ENCODE results near the gene MUC12.

Gene MUC12

DNA sequence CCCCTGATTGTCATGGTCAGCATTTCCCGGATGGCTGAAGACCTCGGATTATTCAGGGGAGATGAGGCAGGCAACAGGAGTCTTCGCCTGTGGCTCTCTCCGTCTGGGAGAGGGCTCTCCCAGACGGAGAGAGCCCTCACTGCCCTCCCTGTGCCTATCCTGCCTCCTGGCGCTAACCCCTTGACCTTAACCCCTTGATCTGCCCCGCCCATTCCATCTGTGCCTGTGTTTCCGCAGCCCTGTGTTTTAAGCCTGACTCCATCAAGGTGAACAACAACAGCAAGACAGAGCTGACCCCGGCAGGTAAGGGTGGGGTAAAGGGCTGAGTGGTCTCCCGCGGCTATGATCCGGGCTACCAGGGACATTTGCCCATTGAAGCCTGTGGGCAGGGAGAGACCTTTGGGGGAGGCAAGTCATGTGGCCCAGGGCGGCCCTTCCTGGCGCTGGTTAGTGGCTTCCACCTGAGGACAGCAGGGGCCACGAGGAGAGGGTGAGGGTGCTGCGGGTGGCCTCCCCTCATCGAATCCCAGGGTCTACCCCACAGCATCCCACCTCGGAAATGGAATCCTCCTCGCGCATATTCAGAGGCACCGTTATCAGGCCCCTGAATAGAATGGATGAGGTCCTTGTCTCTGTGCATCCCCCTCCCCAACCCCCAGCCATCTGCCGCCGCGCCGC is 4.2 kb upstream of the MUC12 start:
- Histone ChIP-seq H3K36me3 (no peaks in the 10 kb centered on the region), H3K4me1 (no peaks in the 10 kb centered on the region; the same call in 1 of the 2 replicates), H3K27me3 (peaks cover 80% of the 10 kb centered on the region), H3K9me3 (no peaks in the 10 kb centered on the region), H3K4me3 (ENCODE audit: low read depth, low read length) (no peak overlapping the region)
- TF ChIP-seq, protein P1, sequence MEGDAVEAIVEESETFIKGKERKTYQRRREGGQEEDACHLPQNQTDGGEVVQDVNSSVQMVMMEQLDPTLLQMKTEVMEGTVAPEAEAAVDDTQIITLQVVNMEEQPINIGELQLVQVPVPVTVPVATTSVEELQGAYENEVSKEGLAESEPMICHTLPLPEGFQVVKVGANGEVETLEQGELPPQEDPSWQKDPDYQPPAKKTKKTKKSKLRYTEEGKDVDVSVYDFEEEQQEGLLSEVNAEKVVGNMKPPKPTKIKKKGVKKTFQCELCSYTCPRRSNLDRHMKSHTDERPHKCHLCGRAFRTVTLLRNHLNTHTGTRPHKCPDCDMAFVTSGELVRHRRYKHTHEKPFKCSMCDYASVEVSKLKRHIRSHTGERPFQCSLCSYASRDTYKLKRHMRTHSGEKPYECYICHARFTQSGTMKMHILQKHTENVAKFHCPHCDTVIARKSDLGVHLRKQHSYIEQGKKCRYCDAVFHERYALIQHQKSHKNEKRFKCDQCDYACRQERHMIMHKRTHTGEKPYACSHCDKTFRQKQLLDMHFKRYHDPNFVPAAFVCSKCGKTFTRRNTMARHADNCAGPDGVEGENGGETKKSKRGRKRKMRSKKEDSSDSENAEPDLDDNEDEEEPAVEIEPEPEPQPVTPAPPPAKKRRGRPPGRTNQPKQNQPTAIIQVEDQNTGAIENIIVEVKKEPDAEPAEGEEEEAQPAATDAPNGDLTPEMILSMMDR (IDR thresholded peaks at IDR 0.05; ENCODE audit: low read depth, low read length) = no peak
- DNase-seq = no peak

DNA sequence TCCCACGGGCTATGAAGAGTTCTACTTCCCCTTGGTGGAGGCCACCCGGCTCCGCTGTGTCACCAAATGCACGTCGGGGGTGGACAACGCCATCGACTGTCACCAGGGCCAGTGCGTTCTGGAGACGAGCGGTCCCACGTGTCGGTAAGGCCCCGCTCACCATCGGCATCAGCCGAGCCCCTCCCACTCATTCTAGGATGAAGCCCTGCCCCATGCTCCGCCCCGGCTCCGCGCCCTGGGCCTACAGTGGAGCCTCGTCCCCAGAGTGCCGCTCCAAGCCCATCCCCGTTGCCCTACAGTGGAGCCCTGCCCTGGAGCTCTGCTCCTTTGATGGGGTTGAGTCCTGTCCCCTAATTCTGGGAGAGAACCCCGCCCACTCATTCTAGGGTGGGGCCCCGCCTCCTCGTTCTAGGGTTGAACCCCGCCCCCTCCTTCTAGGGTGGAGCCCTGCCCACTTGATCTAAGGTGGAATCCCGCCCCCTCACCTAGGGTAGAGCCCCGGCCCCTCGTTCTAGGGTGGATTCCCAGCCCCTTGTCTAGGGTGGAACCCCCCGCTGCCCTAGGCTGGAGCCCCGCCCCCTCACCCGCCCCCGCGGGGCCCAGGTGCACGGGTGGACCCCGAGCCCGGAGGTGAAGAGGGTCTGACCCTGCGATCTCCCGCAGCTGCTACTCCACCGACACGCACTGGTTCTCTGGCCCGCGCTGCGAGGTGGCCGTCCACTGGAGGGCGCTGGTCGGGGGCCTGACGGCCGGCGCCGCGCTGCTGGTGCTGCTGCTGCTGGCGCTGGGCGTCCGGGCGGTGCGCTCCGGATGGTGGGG is 3.4 kb upstream of the MUC12 start:
- H3K9me3 ChIP-seq = no peaks in the 10 kb centered on the region
- H3K4me3 ChIP-seq (ENCODE audit: low read depth, low read length) = peak overlapping the region; percentile 38
- no peaks in the 10 kb centered on the region; the same call in 1 of the 2 replicates for H3K4me1 ChIP-seq
- H3K27me3 ChIP-seq = peaks cover 72% of the 10 kb centered on the region
- TF ChIP-seq, protein P1 (IDR thresholded peaks at IDR 0.05; ENCODE audit: low read depth, low read length) = peak; percentile 77
- DNase-seq = peak; percentile 89
- H3K36me3 ChIP-seq = no peaks in the 10 kb centered on the region

DNA sequence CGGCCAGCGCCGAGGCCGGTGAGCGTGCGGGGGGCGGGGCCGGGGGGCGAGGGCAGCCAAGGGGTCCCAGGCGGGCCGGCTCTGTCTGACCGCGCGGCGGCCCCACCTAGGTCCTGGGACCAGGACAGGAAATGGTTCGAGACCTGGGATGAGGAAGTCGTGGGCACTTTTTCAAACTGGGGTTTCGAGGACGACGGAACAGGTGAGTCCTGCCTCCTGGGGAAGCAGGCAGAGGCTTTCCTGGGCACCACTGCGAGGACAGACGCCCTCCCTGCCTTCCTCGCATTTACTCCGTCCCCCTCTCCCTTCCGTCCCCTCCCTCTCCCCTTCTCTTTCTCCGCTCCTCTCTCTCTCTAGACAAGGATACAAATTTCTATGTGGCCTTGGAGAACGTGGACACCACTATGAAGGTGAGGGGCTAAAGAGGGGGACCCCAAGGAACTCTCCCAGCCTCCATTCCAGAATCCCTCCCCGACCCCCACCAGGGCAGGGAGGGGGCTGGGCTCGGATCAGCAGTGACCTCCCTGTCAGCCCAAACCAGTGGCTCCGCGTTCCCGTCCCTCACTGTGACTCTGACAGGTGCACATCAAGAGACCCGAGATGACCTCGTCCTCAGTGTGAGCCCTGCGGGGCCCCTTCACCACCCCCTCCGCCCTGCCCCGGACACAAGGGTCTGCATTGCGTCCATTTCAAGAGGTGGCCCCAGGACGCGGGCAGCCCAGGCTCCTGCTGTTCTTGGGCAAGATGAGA is 2.6 kb upstream of the MUC12 start:
- H3K4me1 ChIP-seq = no peaks in the 10 kb centered on the region; the same call in 1 of the 2 replicates
- TF ChIP-seq, protein P1 (IDR thresholded peaks at IDR 0.05; ENCODE audit: low read depth, low read length) = no peak
- no peak overlapping the region for H3K4me3 ChIP-seq (ENCODE audit: low read depth, low read length)
- no peaks in the 10 kb centered on the region for H3K9me3 ChIP-seq
- no peak for DNase-seq
- peaks cover 69% of the 10 kb centered on the region for H3K27me3 ChIP-seq
- H3K36me3 ChIP-seq = no peaks in the 10 kb centered on the region

DNA sequence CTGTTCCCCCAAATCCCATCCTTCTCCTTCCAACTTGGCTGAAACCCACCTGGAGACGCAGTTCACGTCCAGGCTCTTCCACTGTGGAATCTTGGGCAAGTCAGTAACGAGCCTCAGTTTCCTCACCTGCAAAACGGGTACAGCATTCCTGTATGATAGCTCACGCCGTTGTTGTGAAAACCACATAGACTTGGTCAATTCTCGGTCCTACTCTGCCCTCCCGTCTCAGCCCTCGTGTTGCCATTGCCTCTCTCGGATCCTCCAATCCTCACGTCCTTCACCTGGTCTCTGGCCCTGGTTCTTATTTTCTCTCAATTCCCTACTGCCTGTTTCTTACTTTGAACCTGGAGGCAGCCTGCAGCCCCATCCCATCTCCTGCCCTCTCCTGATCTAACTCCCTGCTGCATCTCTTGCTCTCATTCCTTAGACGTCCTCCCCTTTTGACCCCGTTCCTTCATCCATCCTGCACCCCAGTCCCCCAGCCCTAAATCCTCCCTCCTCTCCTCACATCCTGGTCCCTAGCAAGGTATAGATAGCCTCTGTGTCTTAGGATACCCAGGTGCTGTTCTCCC is 2.0 kb upstream of the MUC12 start:
- no peaks in the 10 kb centered on the region for H3K9me3 ChIP-seq
- H3K4me3 ChIP-seq (ENCODE audit: low read depth, low read length) = no peak overlapping the region
- H3K27me3 ChIP-seq = peaks cover 72% of the 10 kb centered on the region
- DNase-seq = no peak
- no peaks in the 10 kb centered on the region for H3K36me3 ChIP-seq
- no peaks in the 10 kb centered on the region; the same call in 1 of the 2 replicates for H3K4me1 ChIP-seq
- TF ChIP-seq, protein P1 (IDR thresholded peaks at IDR 0.05; ENCODE audit: low read depth, low read length) = no peak

DNA sequence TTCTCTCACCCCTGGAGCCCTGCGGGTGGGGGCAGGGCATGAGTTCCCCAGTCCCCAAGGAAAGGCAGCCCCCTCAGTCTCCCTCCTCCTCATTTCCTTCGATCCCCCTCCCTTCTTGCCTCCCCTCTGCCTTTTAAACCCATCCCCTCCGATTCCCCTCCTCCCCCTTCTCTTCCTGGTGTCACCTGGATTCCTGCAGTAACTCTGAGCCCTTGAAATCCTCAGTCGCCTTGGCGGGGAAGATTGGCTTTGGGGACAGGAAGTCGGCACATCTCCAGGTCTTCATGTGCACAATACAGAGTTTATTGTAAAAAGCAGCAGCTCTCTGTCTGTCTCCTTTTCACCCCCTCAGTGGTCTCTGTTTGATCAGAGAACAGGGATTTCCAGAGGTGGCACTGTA is 1.3 kb upstream of the MUC12 start:
- TF ChIP-seq, protein P1 (IDR thresholded peaks at IDR 0.05; ENCODE audit: low read depth, low read length) = no peak
- DNase-seq = no peak
- Histone ChIP-seq H3K4me3 (ENCODE audit: low read depth, low read length) (no peak overlapping the region), H3K9me3 (no peaks in the 10 kb centered on the region), H3K36me3 (no peaks in the 10 kb centered on the region), H3K4me1 (no peaks in the 10 kb centered on the region; the same call in 1 of the 2 replicates), H3K27me3 (peaks cover 71% of the 10 kb centered on the region)

Measured in BE2C (cell line).